Glomerular visceral epithelial cell (primary cell): ENCODE results near the gene ERCC8.

Experiments
- DNase-seq: peaks from one replicate; pipeline ENCODE4 v3.0.0-alpha.2; 2016; ENCODE audit errors: extremely low spot score

The ERCC8 gene

GRCh38 chr5:60835554-60835953 is 109.3 kb downstream of the ERCC8 start:
- no peak for DNase-seq

- no peak for DNase-seq
Observed at GRCh38 chr5:60833520-60833919, 111.3 kb downstream of the ERCC8 start.

- DNase-seq: no peak
Observed at GRCh38 chr5:60830581-60831127, 114.2 kb downstream of the ERCC8 start.

- no peak for DNase-seq
Observed at GRCh38 chr5:60829490-60830266, 115.2 kb downstream of the ERCC8 start.

GRCh38 chr5:60827201-60827600 is 117.7 kb downstream of the ERCC8 start:
- DNase-seq: no peak

- DNase-seq: no peak
Observed at GRCh38 chr5:60826653-60827052, 118.2 kb downstream of the ERCC8 start.
